ENCODE measurements around the gene ST3GAL4.
A peak's percentile ranks its signal among the peaks of the same experiment; 100 is the strongest.

Gene ST3GAL4, protein sequence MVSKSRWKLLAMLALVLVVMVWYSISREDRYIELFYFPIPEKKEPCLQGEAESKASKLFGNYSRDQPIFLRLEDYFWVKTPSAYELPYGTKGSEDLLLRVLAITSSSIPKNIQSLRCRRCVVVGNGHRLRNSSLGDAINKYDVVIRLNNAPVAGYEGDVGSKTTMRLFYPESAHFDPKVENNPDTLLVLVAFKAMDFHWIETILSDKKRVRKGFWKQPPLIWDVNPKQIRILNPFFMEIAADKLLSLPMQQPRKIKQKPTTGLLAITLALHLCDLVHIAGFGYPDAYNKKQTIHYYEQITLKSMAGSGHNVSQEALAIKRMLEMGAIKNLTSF

DNA sequence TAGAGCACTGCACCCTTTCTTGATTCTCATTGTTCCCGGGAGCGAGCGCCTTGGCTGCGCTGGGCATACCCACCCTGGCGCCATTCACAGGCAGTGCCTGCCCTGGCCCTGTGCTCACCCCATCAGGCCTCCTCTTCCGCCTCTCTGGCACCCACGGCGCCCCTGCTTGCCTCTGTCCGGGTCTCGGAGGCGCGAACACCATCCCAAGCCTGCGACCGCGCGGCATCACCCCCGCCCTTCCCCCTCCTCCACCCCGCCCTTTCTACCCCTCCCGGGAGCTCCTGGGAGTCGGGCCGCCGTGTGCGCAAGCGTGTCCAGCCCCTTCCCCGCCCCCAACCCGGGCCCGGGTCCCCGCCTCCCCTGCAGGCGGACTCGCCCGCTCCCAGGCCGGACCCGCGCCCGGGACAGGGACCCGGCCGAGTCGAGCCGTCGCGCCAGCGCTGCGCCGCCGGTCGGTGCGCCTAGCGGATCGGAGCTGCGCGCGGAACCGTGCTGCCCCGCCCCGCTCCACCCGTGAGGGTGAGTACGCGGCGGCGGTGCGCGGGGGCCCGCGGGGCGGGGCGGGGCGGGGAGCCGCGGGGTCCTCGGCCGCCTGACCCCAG, at the start of gene ST3GAL4:
TSS of gene ST3GAL4 (plus strand) at position 363 of the 602 bp plus-strand sequence. CDS start 50,470 bp downstream, outside the sequence.
- TF ChIP-seq TCF12 (IDR thresholded peaks at IDR 0.05; ENCODE audit: low read depth) (no peak), RAD21 (IDR thresholded peaks at IDR 0.05; ENCODE audit: low read depth) (no peak), ZBTB7A (IDR thresholded peaks at IDR 0.05; ENCODE audit: low read depth) (no peak), TAF1 (IDR thresholded peaks at IDR 0.05; ENCODE audit: low read depth) (no peak; the same call in 1 of the 2 replicates), FOXM1 (IDR thresholded peaks at IDR 0.05; ENCODE audit: borderline replicate concordance, low read depth) (no peak), CEBPB (IDR thresholded peaks at IDR 0.05) (no peak)
- TF ChIP-seq, protein P1, sequence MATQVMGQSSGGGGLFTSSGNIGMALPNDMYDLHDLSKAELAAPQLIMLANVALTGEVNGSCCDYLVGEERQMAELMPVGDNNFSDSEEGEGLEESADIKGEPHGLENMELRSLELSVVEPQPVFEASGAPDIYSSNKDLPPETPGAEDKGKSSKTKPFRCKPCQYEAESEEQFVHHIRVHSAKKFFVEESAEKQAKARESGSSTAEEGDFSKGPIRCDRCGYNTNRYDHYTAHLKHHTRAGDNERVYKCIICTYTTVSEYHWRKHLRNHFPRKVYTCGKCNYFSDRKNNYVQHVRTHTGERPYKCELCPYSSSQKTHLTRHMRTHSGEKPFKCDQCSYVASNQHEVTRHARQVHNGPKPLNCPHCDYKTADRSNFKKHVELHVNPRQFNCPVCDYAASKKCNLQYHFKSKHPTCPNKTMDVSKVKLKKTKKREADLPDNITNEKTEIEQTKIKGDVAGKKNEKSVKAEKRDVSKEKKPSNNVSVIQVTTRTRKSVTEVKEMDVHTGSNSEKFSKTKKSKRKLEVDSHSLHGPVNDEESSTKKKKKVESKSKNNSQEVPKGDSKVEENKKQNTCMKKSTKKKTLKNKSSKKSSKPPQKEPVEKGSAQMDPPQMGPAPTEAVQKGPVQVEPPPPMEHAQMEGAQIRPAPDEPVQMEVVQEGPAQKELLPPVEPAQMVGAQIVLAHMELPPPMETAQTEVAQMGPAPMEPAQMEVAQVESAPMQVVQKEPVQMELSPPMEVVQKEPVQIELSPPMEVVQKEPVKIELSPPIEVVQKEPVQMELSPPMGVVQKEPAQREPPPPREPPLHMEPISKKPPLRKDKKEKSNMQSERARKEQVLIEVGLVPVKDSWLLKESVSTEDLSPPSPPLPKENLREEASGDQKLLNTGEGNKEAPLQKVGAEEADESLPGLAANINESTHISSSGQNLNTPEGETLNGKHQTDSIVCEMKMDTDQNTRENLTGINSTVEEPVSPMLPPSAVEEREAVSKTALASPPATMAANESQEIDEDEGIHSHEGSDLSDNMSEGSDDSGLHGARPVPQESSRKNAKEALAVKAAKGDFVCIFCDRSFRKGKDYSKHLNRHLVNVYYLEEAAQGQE (IDR thresholded peaks at IDR 0.05; ENCODE audit: low read depth) = no peak
- TF ChIP-seq, protein P2, sequence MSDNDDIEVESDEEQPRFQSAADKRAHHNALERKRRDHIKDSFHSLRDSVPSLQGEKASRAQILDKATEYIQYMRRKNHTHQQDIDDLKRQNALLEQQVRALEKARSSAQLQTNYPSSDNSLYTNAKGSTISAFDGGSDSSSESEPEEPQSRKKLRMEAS (IDR thresholded peaks at IDR 0.05) = peak; percentile 28; the same call in 1 of the 2 replicates

DNA sequence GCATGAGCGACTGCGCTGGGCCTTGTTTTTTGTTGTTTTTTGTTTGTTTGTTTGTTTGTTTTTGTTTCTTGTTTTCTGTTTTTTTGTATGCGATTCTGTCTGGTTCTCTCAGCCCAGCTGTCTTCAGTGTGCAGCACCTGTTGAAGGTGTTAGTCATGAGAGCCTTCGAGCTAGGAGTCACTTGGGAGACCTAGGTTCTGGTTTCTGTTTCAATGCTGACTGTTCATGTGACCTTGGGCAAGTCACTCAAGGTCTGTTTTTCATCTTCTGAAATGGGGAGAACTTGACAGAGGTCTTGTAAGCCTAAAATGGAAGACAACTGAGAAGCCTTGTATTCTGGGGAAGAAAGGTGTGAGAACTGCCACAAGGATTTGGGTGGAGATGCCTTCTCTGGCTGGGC, 49.8 kb upstream of the ST3GAL4 start:
- TF ChIP-seq RAD21 (IDR thresholded peaks at IDR 0.05; ENCODE audit: low read depth) (no peak), NFIC (IDR thresholded peaks at IDR 0.05) (no peak), CEBPB (IDR thresholded peaks at IDR 0.05) (no peak), YY1 (IDR thresholded peaks at IDR 0.05; ENCODE audit: low read depth) (no peak), TAF1 (IDR thresholded peaks at IDR 0.05; ENCODE audit: low read depth) (no peak), EP300 (IDR thresholded peaks at IDR 0.05; ENCODE audit: borderline replicate concordance) (no peak), TCF12 (IDR thresholded peaks at IDR 0.05; ENCODE audit: low read depth) (no peak), ZBTB7A (IDR thresholded peaks at IDR 0.05; ENCODE audit: low read depth) (no peak), FOXM1 (IDR thresholded peaks at IDR 0.05; ENCODE audit: borderline replicate concordance, low read depth) (no peak), TEAD4 (IDR thresholded peaks at IDR 0.05) (no peak), EGR1 (IDR thresholded peaks at IDR 0.05) (no peak)
- TF ChIP-seq, protein P3, sequence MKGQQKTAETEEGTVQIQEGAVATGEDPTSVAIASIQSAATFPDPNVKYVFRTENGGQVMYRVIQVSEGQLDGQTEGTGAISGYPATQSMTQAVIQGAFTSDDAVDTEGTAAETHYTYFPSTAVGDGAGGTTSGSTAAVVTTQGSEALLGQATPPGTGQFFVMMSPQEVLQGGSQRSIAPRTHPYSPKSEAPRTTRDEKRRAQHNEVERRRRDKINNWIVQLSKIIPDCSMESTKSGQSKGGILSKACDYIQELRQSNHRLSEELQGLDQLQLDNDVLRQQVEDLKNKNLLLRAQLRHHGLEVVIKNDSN (IDR thresholded peaks at IDR 0.05) = no peak
- TF ChIP-seq, protein P1 (IDR thresholded peaks at IDR 0.05; ENCODE audit: low read depth) = no peak

DNA sequence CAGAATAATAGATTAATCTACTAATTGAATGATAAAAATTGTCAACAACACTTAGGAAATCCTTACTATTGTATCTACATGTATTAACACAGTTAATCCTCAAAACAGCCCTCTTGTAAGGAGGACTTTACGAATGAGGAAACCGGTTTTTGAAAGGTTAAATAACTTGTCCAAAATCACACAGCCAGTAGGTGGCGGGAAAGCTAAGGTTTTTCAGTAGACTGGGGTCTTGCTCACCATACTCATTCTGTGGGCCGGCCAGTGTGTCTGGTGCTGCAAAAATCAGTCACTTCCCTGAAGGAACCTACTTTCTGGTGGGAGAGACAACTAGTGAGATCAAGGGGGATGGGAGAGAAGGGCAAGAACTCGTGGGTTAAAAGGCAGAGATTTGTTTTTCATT, 47.8 kb upstream of the ST3GAL4 start:
- TF ChIP-seq, protein P2 (IDR thresholded peaks at IDR 0.05) = no peak
- peak; percentile 28; the same call in 1 of the 2 replicates for TF ChIP-seq RAD21 (IDR thresholded peaks at IDR 0.05; ENCODE audit: low read depth)

DNA sequence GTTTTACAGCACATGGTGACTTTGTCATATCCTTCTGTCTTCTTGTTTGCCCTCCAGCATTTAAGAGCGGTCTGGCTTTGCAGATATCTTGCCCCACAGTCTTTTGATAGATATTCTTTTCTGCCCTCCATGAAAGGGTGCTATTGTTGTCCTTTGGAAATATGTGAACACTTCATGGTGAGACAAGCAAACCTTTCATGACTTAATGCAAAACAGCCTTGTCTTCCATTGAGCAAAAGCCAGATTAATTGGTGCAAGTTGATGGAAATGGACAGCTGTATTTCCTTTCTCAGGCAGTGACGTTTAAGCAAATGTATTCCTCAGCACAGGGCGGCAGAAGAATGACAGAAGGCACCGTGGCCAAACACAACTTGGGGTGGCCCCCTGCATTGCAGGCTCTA, 47.2 kb upstream of the ST3GAL4 start:
- no peak for TF ChIP-seq NFIC (IDR thresholded peaks at IDR 0.05)
- no peak for TF ChIP-seq RAD21 (IDR thresholded peaks at IDR 0.05; ENCODE audit: low read depth)
- TF ChIP-seq FOXM1 (IDR thresholded peaks at IDR 0.05; ENCODE audit: borderline replicate concordance, low read depth) = no peak
- no peak for TF ChIP-seq EGR1 (IDR thresholded peaks at IDR 0.05)
- no peak for TF ChIP-seq YY1 (IDR thresholded peaks at IDR 0.05; ENCODE audit: low read depth)
- TF ChIP-seq ZBTB7A (IDR thresholded peaks at IDR 0.05; ENCODE audit: low read depth) = no peak
- no peak for TF ChIP-seq CEBPB (IDR thresholded peaks at IDR 0.05)
- TF ChIP-seq, protein P1 (IDR thresholded peaks at IDR 0.05; ENCODE audit: low read depth) = no peak
- TF ChIP-seq TCF12 (IDR thresholded peaks at IDR 0.05; ENCODE audit: low read depth) = no peak
- no peak for TF ChIP-seq TAF1 (IDR thresholded peaks at IDR 0.05; ENCODE audit: low read depth)
- TF ChIP-seq TEAD4 (IDR thresholded peaks at IDR 0.05) = no peak

Measured in Ishikawa (cell line).